ENCODE measurements around the gene FNBP1. TPM values are rescaled to one million over a fixed set of nuclear protein-coding genes. Genes with fewer than 3 reads are reported as not detected.
A peak's percentile ranks its signal among the peaks of the same experiment; 100 is the strongest.

The FNBP1 gene
- total and polyA plus RNA-seq, 2 of the 13 experiments (the other 11 are each of a cell fraction or from before 2014, with no cell fraction given) = 5.4 to 19.5 TPM

GRCh38 chr9:130053504-130054324, 10.7 kb upstream of the FNBP1 start, which contains the start of gene GPR107 (continued):
- TF ChIP-seq HNF4G (IDR thresholded peaks at IDR 0.05; ENCODE audit: borderline replicate concordance, low read depth, low read length) = peak; percentile 54
- TF ChIP-seq HNF4G (CRISPR knock-in tag; IDR thresholded peaks at IDR 0.05; ENCODE audit: borderline replicate concordance, low read depth) = peak; percentile 39; the same call in 1 of the 2 replicates
- TF ChIP-seq NR2F1 (CRISPR knock-in tag; IDR thresholded peaks at IDR 0.05) = peak in 1 of 2 experiments; percentile 77; a peak in 1 of 4 replicates
- TF ChIP-seq NR3C1 (CRISPR knock-in tag; IDR thresholded peaks at IDR 0.05) = 0 out of 2 replicates have a peak, but pooled peaks have one; percentile 21
- peak; percentile 70 for TF ChIP-seq ERF (CRISPR knock-in tag; IDR thresholded peaks at IDR 0.05)
- TF ChIP-seq ATF5 (CRISPR knock-in tag; IDR thresholded peaks at IDR 0.05; ENCODE audit: low read depth) = no peak
- no peak for TF ChIP-seq CC2D1A (CRISPR knock-in tag; IDR thresholded peaks at IDR 0.05)

- intact Hi-C loops (cut with micrococcal nuclease; ENCODE audit: unreplicated experiment) (no loop called here), in situ Hi-C loops (cut with HindIII; ENCODE audit: extremely low pct_ligation_motif_present, low pct_unique_long_range_greater_than_20kb) (no loop called here)
- TSS peak; percentile 88 for BruUV-seq (replicated peaks)
- peak overlapping the region; percentile 90 to 97 (median 93) for H3K4me3 ChIP-seq (replicated peaks in 1 of 3; ENCODE audit: insufficient read depth in 1 of 3, low read depth in 2 of 3, low read length in 3 of 3)
- no peak for DNase-seq (ENCODE audit: low spot score)
- peak overlapping the region; percentile 96 for H3K4me2 ChIP-seq (ENCODE audit: low read depth, low read length)
- H3K4me1 ChIP-seq (ENCODE audit: insufficient read depth, low read length) = peaks cover 30% of the 10 kb centered on the region
- WGBS (ENCODE audit: low lambda C conversion rate) = 5% methylated on average over 9 of the region's 9 CpGs
- TF ChIP-seq ARID2 (CRISPR knock-in tag; IDR thresholded peaks at IDR 0.05; ENCODE audit: borderline replicate concordance) (0 out of 2 replicates have a peak, but pooled peaks have one; percentile 72), ETV6 (CRISPR knock-in tag; conservative IDR thresholded peaks at IDR 0.05) (no peak), RELA (CRISPR knock-in tag; IDR thresholded peaks at IDR 0.05) (no peak), TMF1 (CRISPR knock-in tag; IDR thresholded peaks at IDR 0.05; ENCODE audit: low read depth) (0 out of 2 replicates have a peak, but pooled peaks have one; percentile 10), CSRNP1 (CRISPR knock-in tag; IDR thresholded peaks at IDR 0.05) (0 out of 2 replicates have a peak, but pooled peaks have one; percentile 13), ZNF629 (CRISPR knock-in tag; conservative IDR thresholded peaks at IDR 0.05) (peak; percentile 84)
- no peaks in the 10 kb centered on the region; a peak in 1 of 5 replicates for H3K27me3 ChIP-seq (ENCODE audit: control insufficient read depth in 1 of 2, insufficient read depth in 2 of 2, low read length in 2 of 2)
- peaks cover 31% of the 10 kb centered on the region for H3K79me2 ChIP-seq (ENCODE audit: insufficient read depth, low read length)
- peak overlapping the region; percentile 87 for H3K27ac ChIP-seq (ENCODE audit: extremely low read length, insufficient read depth, low read length)
- ATAC-seq = no peak
- no peak overlapping the region for H2AFZ ChIP-seq (ENCODE audit: low read length)
- POLR2A ChIA-PET = interaction anchor here (0.8 to 2.0 kb wide), 7 partner anchors 10 to 168 kb away, joined by 3 to 39 read pairs (median 4); partner anchors contain the start of gene FNBP1
- peak overlapping the region; percentile 86 for H3K9ac ChIP-seq (ENCODE audit: insufficient read depth, low read depth, low read length)
- no peak for FAIRE-seq
- CTCF ChIA-PET (ENCODE audit: low intra/inter-chr PET ratio, low total read pairs) = interaction anchor here (1.5 kb wide), 1 partner anchor 169 kb away, joined by 4 read pairs; no protein-coding TSS in a partner anchor
- H4K20me1 ChIP-seq (ENCODE audit: insufficient read depth, low read length) = no peaks in the 10 kb centered on the region
- no peaks in the 10 kb centered on the region; a peak in 2 of 5 replicates for H3K36me3 ChIP-seq (replicated peaks in 1 of 2; ENCODE audit: control insufficient read depth in 1 of 2, insufficient read depth in 2 of 2, low read length in 2 of 2)
- no peaks in the 10 kb centered on the region for H3K9me3 ChIP-seq (ENCODE audit: low read length)
Observed at GRCh38 chr9:130053109-130053503, 10.1 kb upstream of the FNBP1 start.
